Kidney epithelial cell (primary cell): Measurements from ENCODE around the gene FANCI. TPM values are rescaled to one million over a fixed set of nuclear protein-coding genes. Genes with fewer than 3 reads are reported as not detected.

ENCODE experiments used
- DNase-seq: peaks from one replicate; pipeline ENCODE4 v3.0.0-alpha.2; 2010; ENCODE audit warnings: low read depth
- H3K27me3 ChIP-seq: 2 replicates; pipeline ENCODE4 v1.6.0; 2011; ENCODE audit warnings: low read length; ENCODE audit not compliant: control insufficient read depth, insufficient read depth
- H3K36me3 ChIP-seq: 2 replicates; pipeline ENCODE4 v1.5.1; 2011; ENCODE audit warnings: low read length; ENCODE audit not compliant: control insufficient read depth, insufficient read depth
- H3K4me3 ChIP-seq: 2 replicates; pipeline ENCODE4 v1.5.1; 2011; ENCODE audit warnings: low read depth, mild to moderate bottlenecking, control low read depth, low read length
- total RNA-seq: library from RNA; depleted of rRNA; stranded (reverse); fragments of >200 nt; gene quantifications from 2 replicates; pipeline ENCODE4 v1.2.3, GENCODE V29; 2015
- TF ChIP-seq, protein P1 (sequence below): IDR thresholded peaks from 2 replicates; pipeline ENCODE4 v1.5.1; 2011; ENCODE audit warnings: mild to moderate bottlenecking, moderate library complexity, low read length, control low read depth, inconsistent platforms; ENCODE audit not compliant: insufficient read depth, poor library complexity, severe bottlenecking

FANCI gene
- total RNA-seq, 1 donor from 2014 or later, result 68.3 TPM

DNA sequence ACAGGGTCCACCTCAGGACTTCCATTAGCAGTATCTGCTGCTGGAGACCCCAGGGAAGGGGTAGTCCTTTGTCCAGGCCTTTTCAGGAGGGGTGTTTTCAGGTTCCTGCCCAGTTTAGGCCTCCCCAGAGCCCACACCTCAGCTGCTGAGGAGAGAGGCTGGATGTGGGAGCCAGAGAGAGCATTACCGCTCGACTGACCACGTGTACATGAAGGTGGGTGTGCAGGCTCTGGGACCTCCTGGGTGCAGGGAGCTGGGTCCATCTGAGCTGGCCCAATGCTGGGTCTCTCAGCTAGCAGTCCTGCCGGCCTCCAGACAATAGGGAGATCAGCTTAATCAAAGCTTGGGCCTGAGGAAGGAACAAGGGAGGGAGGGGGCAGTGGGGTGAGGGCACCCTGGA, 120.0 kb downstream of the FANCI start:
- TF ChIP-seq, protein P1, sequence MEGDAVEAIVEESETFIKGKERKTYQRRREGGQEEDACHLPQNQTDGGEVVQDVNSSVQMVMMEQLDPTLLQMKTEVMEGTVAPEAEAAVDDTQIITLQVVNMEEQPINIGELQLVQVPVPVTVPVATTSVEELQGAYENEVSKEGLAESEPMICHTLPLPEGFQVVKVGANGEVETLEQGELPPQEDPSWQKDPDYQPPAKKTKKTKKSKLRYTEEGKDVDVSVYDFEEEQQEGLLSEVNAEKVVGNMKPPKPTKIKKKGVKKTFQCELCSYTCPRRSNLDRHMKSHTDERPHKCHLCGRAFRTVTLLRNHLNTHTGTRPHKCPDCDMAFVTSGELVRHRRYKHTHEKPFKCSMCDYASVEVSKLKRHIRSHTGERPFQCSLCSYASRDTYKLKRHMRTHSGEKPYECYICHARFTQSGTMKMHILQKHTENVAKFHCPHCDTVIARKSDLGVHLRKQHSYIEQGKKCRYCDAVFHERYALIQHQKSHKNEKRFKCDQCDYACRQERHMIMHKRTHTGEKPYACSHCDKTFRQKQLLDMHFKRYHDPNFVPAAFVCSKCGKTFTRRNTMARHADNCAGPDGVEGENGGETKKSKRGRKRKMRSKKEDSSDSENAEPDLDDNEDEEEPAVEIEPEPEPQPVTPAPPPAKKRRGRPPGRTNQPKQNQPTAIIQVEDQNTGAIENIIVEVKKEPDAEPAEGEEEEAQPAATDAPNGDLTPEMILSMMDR, result no peak
- DNase-seq, result no peak
- Histone ChIP-seq H3K36me3 (no peaks in the 10 kb centered on the region), H3K4me3 (no peak overlapping the region), H3K27me3 (peaks cover 97% of the 10 kb centered on the region)

DNA sequence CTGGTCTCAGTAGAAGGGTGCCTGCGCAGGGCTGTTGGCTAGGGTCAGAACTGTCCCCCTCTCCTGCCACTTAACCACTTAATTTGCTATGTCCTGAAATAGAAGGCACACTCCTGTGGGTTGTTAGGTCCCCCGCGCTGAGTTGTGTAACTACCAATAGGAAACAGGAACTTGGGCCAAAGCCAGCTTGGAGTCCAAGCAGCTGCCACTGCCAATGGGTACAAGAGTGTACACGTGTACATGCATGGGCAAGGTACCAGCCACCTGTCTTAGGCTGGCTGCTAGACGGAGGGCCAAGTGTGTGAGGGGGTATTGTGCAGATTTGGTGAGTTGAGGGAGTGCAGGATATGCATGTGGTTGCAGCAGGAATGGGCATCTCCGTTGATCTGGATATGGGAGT, 120.6 kb downstream of the FANCI start:
- H3K27me3 ChIP-seq, result peaks cover 97% of the 10 kb centered on the region

DNA sequence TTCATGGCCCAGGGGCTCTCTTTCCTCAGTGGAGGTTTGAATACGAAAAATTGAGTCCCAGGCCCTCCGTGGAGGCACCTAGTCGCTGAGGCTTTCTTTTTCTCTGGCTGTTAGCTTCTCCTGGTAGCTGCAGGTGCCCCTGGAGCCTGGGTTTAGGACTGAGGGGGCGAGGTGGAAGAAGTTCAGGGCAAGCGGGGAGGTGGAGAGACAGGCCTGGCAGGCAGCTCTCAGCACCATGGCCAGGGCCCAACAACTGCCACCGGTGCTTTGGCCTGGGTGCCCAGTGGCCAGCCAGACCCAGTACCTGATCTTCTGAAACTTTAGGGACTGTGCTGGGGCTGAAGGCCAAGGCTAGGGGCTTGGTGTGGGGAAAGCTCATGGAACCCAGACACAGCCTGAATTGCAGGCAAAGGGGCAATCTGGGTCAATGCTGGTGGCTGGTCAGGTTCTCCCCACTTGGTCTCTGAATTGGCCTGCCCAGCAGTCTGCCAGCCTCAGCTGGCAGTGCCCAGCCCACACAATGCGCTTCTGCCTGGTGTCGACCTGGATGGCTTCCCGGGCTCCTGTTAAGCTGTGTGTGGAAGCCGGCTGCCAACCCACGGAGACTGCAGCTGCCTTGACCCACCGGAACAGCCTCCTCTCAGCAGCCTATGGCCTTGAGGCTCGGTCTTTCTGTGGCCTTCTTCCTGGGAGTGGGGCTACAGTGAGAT, 121.1 kb downstream of the FANCI start:
- Histone ChIP-seq H3K27me3 (peaks cover 95% of the 10 kb centered on the region), H3K4me3 (no peak overlapping the region), H3K36me3 (no peaks in the 10 kb centered on the region)
- TF ChIP-seq, protein P1, result no peak
- DNase-seq, result no peak

More for the DNA sequence above, 120.6 kb downstream of the FANCI start:
- DNase-seq, result no peak
- H3K4me3 ChIP-seq, result no peak overlapping the region
- TF ChIP-seq, protein P1, result no peak
- H3K36me3 ChIP-seq, result no peaks in the 10 kb centered on the region

DNA sequence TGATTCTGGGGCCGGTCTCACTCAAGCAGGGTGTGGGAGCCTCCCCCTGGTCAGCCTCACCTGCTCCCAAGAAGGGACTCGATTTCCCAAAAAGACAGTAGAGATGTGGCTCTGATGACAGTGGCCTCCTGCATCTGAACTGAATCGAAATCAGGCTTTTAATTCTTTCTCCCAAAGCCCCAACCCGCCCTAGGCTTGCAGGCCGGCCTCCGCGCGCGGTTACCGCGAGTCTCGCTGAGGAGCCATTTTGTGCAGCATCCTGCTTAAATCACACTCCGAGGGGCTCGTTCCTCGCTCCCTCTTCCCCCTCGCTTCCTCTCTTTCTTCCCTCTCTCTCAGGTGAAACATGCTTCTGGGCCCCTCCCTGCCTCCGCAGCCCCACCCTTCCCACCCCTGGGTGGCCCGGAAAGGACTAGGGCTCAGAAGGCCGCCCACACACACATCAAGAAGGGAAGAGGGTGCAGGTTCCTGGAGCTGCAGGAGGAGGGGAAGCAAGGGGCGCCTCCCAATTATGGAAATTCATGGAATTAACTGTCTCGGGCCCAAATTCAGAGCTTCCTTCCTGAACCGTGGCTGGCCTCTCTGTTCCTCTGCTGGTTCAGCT, 121.8 kb downstream of the FANCI start:
- no peak for DNase-seq
- Histone ChIP-seq H3K4me3 (no peak overlapping the region), H3K27me3 (peaks cover 95% of the 10 kb centered on the region), H3K36me3 (no peaks in the 10 kb centered on the region)
- TF ChIP-seq, protein P1, result no peak

Other genes with a start within 250 kb of the FANCI start
- 39.7 and 62.7 TPM in 2 replicates for gene ABHD2, start 155.5 kb upstream of the FANCI start, total RNA-seq
- not detected in 2 replicates for gene RLBP1, start 22.4 kb upstream of the FANCI start, total RNA-seq
- gene POLG, start 90.8 kb downstream of the FANCI start, total RNA-seq, result 59.1 and 72.2 TPM in 2 replicates